HFFc6 (cell line): ENCODE measurements around the gene GID8. TPM values are rescaled to one million over a fixed set of nuclear protein-coding genes. Genes with fewer than 3 reads are reported as not detected.

Experiments
- DNase-seq: peaks from one replicate; pipeline ENCODE4 v3.0.0-alpha.2; 2018
- H3K27ac Mint-ChIP-seq: 2 replicates; pipeline ENCODE4 v1.8.0; 2020; ENCODE audit warnings: mild to moderate bottlenecking, mixed read lengths
- H3K27me3 Mint-ChIP-seq: 2 replicates; pipeline ENCODE4 v1.8.0; 2021; ENCODE audit warnings: mild to moderate bottlenecking, moderate library complexity, mixed read lengths; ENCODE audit not compliant: insufficient read depth
- H3K36me3 Mint-ChIP-seq: 2 replicates; pipeline ENCODE4 v1.8.0; 2021; ENCODE audit warnings: low read depth, mixed read lengths
- H3K4me1 Mint-ChIP-seq: 2 replicates; pipeline ENCODE4 v1.8.0; 2020; ENCODE audit warnings: low read depth, mixed read lengths
- H3K4me3 Mint-ChIP-seq: 2 replicates; pipeline ENCODE4 v1.8.0; 2020; ENCODE audit warnings: mild to moderate bottlenecking, moderate library complexity, mixed read lengths
- H3K9me3 Mint-ChIP-seq: 2 replicates; pipeline ENCODE4 v1.8.0; 2020; ENCODE audit warnings: mild to moderate bottlenecking, mixed read lengths
- CTCF ChIP-seq: fragments of 200-600 bp; sonication (generic); IDR thresholded peaks from 2 replicates; pipeline ENCODE4 v1.5.0; 2021; ENCODE audit warnings: antibody characterized with exemption, mild to moderate bottlenecking
- total RNA-seq, 6 experiments: library from RNA; stranded (reverse); fragmentation: NEBNext Ultra II Directional; extraction: Animal tissue kit (Norgen Biotek cat#: 25700); gene quantifications; 2 replicates in 1 of 6; 3 replicates in 5 of 6; pipeline ENCODE4 v1.2.3, GENCODE V29; 2021

The GID8 gene
- total RNA-seq, 6 experiments from 2014 or later: 19.1 to 26.9 (median 22.6) TPM

GRCh38 chr20:62962221-62962879 is 24.4 kb downstream of the GID8 start:
- peaks cover 14% of the 10 kb centered on the region for H3K27me3 Mint-ChIP-seq

GRCh38 chr20:62962891-62963613 is 25.1 kb downstream of the GID8 start:
- no peak overlapping the region for H3K27ac Mint-ChIP-seq
- H3K4me3 Mint-ChIP-seq: no peak overlapping the region
- H3K27me3 Mint-ChIP-seq: peaks cover 15% of the 10 kb centered on the region
- H3K9me3 Mint-ChIP-seq: no peaks in the 10 kb centered on the region
- no peak for DNase-seq
- no peaks in the 10 kb centered on the region for H3K36me3 Mint-ChIP-seq
- no peaks in the 10 kb centered on the region for H3K4me1 Mint-ChIP-seq
- no peak for TF ChIP-seq CTCF

More at GRCh38 chr20:62962221-62962879, 24.4 kb downstream of the GID8 start:
- H3K36me3 Mint-ChIP-seq: no peaks in the 10 kb centered on the region
- H3K4me3 Mint-ChIP-seq: no peak overlapping the region
- no peaks in the 10 kb centered on the region for H3K4me1 Mint-ChIP-seq
- H3K9me3 Mint-ChIP-seq: no peaks in the 10 kb centered on the region
- no peak for TF ChIP-seq CTCF
- no peak overlapping the region for H3K27ac Mint-ChIP-seq
- DNase-seq: no peak

- Mint-ChIP-seq H3K4me3 (no peak overlapping the region), H3K4me1 (no peaks in the 10 kb centered on the region), H3K9me3 (no peaks in the 10 kb centered on the region), H3K27ac (no peak overlapping the region), H3K36me3 (no peaks in the 10 kb centered on the region), H3K27me3 (peaks cover 20% of the 10 kb centered on the region)
- TF ChIP-seq CTCF: no peak
- DNase-seq: no peak
Measured at GRCh38 chr20:62963614-62964397, 25.9 kb downstream of the GID8 start.

- peaks cover 20% of the 10 kb centered on the region for H3K27me3 Mint-ChIP-seq
- no peak overlapping the region for H3K4me3 Mint-ChIP-seq
- DNase-seq: no peak
- H3K36me3 Mint-ChIP-seq: no peaks in the 10 kb centered on the region
- no peaks in the 10 kb centered on the region for H3K4me1 Mint-ChIP-seq
- TF ChIP-seq CTCF: no peak
- H3K27ac Mint-ChIP-seq: no peak overlapping the region
- H3K9me3 Mint-ChIP-seq: no peaks in the 10 kb centered on the region
Measured at GRCh38 chr20:62964700-62965099, 26.8 kb downstream of the GID8 start.

GRCh38 chr20:62965363-62965771 is 27.4 kb downstream of the GID8 start:
- Mint-ChIP-seq H3K4me1 (no peaks in the 10 kb centered on the region), H3K27ac (no peak overlapping the region), H3K36me3 (no peaks in the 10 kb centered on the region), H3K27me3 (peaks cover 20% of the 10 kb centered on the region), H3K9me3 (no peaks in the 10 kb centered on the region), H3K4me3 (no peak overlapping the region)
- DNase-seq: no peak
- peak; percentile 16; the same call in 1 of the 2 replicates for TF ChIP-seq CTCF
